ENCODE data around the gene LTBR.

Gene LTBR

DNA sequence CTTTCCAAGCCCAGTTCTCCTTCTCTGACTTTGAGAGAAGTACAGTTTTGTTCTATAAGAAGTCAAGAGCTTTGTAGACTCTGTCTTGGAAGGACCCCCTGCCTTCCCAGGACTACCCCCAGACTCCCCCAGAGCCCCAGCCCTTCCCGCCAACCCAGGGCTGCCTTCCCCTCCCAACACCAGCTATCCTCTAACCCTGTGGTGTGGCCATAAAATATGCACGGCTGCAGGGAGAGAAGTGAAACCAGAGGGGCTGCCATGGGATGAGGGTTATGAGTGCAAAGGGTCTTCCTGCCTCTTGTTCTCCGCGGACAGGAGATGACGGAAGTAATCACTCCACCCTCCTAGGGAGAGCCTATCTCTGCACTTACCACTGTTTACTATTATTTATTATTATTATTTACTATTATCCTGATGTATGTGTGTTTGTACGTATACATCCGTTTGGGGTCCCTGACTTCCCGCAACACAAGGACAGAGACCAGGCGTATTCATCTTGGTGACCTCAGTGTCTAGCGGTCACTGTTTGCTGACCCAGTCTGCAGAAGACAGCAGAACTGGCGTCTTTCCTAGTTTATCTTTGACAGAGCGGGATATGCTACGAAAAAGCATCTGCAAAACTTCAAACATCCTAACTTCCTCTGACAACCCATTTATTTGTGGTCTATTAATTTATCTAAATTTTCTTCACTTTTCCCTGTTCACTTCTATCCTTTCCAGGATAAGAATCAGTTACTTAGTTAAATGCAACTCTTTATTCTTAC lies 5.1 kb upstream of the LTBR start:
- TF ChIP-seq, protein P1, sequence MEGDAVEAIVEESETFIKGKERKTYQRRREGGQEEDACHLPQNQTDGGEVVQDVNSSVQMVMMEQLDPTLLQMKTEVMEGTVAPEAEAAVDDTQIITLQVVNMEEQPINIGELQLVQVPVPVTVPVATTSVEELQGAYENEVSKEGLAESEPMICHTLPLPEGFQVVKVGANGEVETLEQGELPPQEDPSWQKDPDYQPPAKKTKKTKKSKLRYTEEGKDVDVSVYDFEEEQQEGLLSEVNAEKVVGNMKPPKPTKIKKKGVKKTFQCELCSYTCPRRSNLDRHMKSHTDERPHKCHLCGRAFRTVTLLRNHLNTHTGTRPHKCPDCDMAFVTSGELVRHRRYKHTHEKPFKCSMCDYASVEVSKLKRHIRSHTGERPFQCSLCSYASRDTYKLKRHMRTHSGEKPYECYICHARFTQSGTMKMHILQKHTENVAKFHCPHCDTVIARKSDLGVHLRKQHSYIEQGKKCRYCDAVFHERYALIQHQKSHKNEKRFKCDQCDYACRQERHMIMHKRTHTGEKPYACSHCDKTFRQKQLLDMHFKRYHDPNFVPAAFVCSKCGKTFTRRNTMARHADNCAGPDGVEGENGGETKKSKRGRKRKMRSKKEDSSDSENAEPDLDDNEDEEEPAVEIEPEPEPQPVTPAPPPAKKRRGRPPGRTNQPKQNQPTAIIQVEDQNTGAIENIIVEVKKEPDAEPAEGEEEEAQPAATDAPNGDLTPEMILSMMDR (IDR thresholded peaks at IDR 0.05) = no peak

DNA sequence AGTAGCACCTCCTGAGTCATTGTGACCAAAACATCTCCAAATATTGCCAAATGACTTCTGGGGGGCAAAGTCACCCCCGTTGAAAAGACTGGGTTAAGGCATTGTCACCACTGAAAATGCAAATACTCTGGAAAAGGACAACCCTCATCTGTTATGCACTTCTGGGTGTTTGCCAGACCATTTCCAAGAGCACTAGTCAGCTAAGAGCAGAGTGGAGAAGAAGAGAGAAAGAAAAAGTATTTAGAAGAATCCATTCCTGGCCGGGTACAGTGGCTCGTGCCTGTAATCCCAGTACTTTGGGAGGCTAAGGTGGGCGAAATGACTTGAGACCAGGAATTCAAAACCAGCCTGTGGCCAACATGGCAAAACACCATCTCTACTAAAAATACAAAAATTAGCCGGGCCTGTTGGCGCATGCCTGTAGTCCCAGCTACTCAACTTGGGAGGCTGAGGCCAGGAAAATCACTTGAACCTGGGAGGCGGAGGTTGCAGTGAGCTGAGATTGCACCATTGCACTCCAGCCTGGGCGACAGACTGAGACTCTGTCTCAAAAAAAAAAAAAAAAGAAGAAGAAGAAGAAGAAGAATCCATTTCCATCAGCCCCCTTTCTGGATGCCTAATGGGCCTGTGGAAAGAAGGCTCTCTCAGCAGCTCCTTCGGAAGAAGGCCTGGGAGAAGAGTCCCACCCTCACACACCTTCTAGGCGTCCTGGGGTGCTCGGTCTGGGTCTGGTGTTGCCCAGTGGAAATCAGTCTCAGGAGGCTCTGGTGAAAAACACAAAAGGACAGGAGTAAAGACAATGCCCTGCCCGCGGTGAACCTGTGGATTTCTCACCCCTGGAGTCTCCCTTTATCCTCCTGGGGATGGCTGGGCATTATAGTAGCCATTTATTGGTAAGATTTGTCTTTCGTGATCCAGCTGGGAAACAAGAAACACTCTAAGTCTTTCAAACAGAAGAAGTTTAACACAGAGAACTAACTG lies 3.5 kb upstream of the LTBR start:
- TF ChIP-seq, protein P1 (IDR thresholded peaks at IDR 0.05) = no peak

DNA sequence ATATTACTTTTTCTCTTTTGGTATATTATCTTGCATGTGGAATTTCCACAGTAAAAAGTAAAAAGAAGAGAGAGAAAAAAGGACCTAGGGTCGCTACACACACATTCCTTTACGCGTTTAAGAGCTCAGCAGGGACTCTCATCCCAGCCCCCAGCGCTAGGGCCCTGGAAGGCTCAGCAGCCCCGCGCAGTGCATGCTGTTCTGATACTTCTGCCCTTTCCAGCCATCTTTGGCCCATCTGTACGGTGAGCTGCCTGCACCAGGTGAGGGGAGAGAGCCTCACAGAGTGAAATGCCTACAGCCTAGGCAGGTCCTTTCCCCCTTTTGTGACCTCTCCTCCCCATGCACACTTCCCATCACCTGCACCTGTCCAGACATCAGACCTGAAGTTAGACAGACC lies 1.6 kb upstream of the LTBR start:
- TF ChIP-seq, protein P1 (IDR thresholded peaks at IDR 0.05) = no peak

DNA sequence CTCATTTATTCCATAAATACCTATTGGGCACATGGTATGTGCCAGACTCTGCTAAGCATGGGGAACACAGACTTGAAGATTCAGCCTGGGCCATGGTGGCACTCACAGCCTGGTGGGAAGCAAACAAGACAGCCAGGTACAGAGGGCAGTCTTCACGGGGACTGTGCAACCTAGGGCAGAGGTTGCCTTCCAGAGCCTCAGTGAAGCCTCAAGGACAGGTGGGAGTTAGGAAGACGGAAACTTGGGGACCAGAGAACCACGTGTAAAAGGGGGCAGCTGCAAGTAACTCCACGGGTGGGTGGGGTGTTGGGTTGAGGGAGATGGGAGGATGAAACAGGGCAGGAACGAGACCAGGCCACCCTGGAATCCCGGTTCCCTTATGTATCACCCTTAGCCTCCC lies 980 bp upstream of the LTBR start:
- TF ChIP-seq, protein P1 (IDR thresholded peaks at IDR 0.05) = no peak

DNA sequence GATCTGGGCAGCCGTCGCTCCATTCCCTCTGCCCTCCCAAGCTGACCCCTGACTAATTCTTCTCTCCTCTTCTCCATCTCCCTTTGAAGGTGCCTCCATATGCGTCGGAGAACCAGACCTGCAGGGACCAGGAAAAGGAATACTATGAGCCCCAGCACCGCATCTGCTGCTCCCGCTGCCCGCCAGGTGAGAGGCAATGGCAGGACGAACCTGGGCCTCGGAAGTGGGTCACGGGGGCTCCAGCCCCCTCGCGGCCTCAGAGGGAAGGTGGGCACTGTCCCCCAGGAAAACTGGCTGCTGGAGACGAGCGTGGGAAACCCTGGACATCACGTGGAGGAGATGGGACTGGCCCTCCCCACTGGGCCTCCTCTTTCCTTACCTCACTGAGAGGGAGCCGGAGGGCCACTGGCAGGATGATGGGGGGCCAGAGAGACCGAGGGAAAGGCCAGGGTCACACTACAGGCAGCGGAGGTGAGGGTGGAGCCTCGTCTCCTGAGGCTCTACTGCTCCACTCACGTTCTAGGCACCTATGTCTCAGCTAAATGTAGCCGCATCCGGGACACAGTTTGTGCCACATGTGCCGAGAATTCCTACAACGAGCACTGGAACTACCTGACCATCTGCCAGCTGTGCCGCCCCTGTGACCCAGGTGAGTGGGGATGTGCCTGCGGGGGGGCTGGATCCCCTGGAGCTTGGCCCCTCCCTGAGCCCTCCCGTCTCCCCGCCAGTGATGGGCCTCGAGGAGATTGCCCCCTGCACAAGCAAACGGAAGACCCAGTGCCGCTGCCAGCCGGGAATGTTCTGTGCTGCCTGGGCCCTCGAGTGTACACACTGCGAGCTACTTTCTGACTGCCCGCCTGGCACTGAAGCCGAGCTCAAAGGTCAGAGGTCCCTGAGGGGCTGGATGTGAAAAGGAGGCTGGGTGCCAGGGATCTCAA lies 806 bp downstream of the LTBR start:
- TF ChIP-seq, protein P1 (IDR thresholded peaks at IDR 0.05) = no peak

DNA sequence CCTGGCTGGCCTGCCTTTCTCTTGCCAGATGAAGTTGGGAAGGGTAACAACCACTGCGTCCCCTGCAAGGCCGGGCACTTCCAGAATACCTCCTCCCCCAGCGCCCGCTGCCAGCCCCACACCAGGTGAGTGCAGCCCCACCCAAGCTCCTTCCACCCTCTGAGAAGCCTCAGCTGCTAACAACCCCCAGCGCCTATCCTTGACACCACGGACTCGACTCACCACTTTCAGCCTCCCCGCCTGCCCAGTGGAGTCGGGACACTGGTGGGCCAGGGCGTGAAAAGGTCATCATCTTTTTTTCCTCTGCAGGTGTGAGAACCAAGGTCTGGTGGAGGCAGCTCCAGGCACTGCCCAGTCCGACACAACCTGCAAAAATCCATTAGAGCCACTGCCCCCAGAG lies 2.1 kb downstream of the LTBR start:
- TF ChIP-seq, protein P1 (IDR thresholded peaks at IDR 0.05) = no peak

DNA sequence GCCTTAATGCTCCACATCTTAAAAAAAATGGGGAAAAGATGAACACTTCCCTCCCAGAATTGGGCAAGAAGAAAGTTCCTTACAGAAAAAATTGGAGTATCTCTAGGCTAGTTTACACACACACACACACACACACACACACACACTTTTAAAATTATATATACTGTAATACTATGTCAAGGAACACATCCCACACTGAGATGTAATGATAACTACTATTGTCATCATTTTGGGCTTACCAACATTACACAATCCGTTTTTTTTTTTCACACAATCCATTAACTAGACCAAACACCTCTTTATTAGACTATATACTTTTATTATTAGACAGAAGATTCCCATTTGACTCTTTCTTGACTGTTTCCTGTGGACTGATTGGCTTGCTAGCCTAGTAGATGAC lies 2.5 kb downstream of the LTBR start:
- TF ChIP-seq, protein P1 (IDR thresholded peaks at IDR 0.05) = no peak
